HG03439 (cell line): ENCODE measurements around the gene OR2A25.

ENCODE experiments used
- ATAC-seq: cut with Tn5 transposase; IDR thresholded peaks from one replicate; pipeline ENCODE4 v1.9.1; 2021; ENCODE audit warnings: mild to moderate bottlenecking, moderate library complexity; ENCODE audit not compliant: unreplicated experiment

The OR2A25 gene

GRCh38 chr7:144069953-144070352 lies 342 bp downstream of the OR2A25 start:
- ATAC-seq = no peak

GRCh38 chr7:144074374-144074773 lies 4.8 kb downstream of the OR2A25 start:
- no peak for ATAC-seq

- no peak for ATAC-seq
Measured at GRCh38 chr7:144085978-144086377, 16.4 kb downstream of the OR2A25 start, which contains the start of gene OR2A12. Gene OR2A12, plus strand, starts transcription at chr7:144086278. Its CDS starts 8,830 bp downstream, at chr7:144095108.

- ATAC-seq = no peak
Measured at GRCh38 chr7:144086730-144087129, 17.1 kb downstream of the OR2A25 start.

GRCh38 chr7:144087230-144087629 lies 17.6 kb downstream of the OR2A25 start:
- ATAC-seq = no peak

- no peak for ATAC-seq
Measured at GRCh38 chr7:144090667-144091066, 21.1 kb downstream of the OR2A25 start.

GRCh38 chr7:144098776-144099175 lies 29.2 kb downstream of the OR2A25 start:
- no peak for ATAC-seq

- ATAC-seq = no peak
Measured at GRCh38 chr7:144100607-144101006, 31.0 kb downstream of the OR2A25 start.

GRCh38 chr7:144102041-144102440 lies 32.4 kb downstream of the OR2A25 start:
- no peak for ATAC-seq

GRCh38 chr7:144105211-144105610 lies 35.6 kb downstream of the OR2A25 start:
- no peak for ATAC-seq

- no peak for ATAC-seq
Measured at GRCh38 chr7:144109283-144109682, 39.7 kb downstream of the OR2A25 start, which contains the start of gene OR2A2. Gene OR2A2, plus strand, starts transcription at chr7:144109583. Its CDS starts 0 bp downstream, at chr7:144109583.

GRCh38 chr7:144110272-144110671 lies 40.7 kb downstream of the OR2A25 start:
- ATAC-seq = no peak

- no peak for ATAC-seq
Measured at GRCh38 chr7:144113651-144114050, 44.0 kb downstream of the OR2A25 start.

GRCh38 chr7:144118341-144118740 lies 48.7 kb downstream of the OR2A25 start:
- no peak for ATAC-seq

GRCh38 chr7:144122876-144123275 lies 53.3 kb downstream of the OR2A25 start, which contains the start of gene OR2A14:
Gene OR2A14, plus strand, starts transcription at chr7:144123176. Its CDS starts 5,937 bp downstream, at chr7:144129113.
- no peak for ATAC-seq
